ENCODE measurements around the gene TRMU.

The TRMU gene

GRCh38 chr22:46388647-46389046 is 53.1 kb downstream of the TRMU start:
- POLR2A ChIA-PET (ENCODE audit: low non-redundant PET), result no interaction called here
- CTCF ChIA-PET, result no interaction called here
- no peak for DNase-seq (ENCODE audit: low spot score)
- TF ChIP-seq CTCF (conservative IDR thresholded peaks at IDR 0.05; ENCODE audit: low read depth), result no peak
- no peak overlapping the region for H3K27ac ChIP-seq

- no peak overlapping the region for H3K27ac ChIP-seq
- ChIA-PET CTCF (no interaction called here), POLR2A (ENCODE audit: low non-redundant PET) (no interaction called here)
- no peak for TF ChIP-seq CTCF (conservative IDR thresholded peaks at IDR 0.05; ENCODE audit: low read depth)
- DNase-seq (ENCODE audit: low spot score), result no peak
Measured at GRCh38 chr22:46389081-46389480, 53.6 kb downstream of the TRMU start.

GRCh38 chr22:46390105-46390651 is 54.7 kb downstream of the TRMU start:
- no peak for TF ChIP-seq CTCF (conservative IDR thresholded peaks at IDR 0.05; ENCODE audit: low read depth)
- CTCF ChIA-PET, result interaction anchor here (0.7 kb wide), 1 partner anchor 389 kb away, joined by 3 read pairs; no protein-coding TSS in a partner anchor
- DNase-seq (ENCODE audit: low spot score), result no peak
- POLR2A ChIA-PET (ENCODE audit: low non-redundant PET), result no interaction called here
- peak overlapping the region; percentile 71 for H3K27ac ChIP-seq

- ChIA-PET CTCF (interaction anchor here (0.6 to 0.7 kb wide), 3 partner anchors 32 to 390 kb away, joined by 3 read pairs; no protein-coding TSS in a partner anchor), POLR2A (ENCODE audit: low non-redundant PET) (no interaction called here)
Measured at GRCh38 chr22:46390652-46391301, 55.3 kb downstream of the TRMU start.

GRCh38 chr22:46391486-46392136 is 56.1 kb downstream of the TRMU start:
- ChIA-PET POLR2A (ENCODE audit: low non-redundant PET) (no interaction called here), CTCF (interaction anchor here (0.6 to 0.7 kb wide), 2 partner anchors 33 to 44 kb away, joined by 3 read pairs; no protein-coding TSS in a partner anchor)
- H3K27ac ChIP-seq, result peak overlapping the region; percentile 71
- no peak for DNase-seq (ENCODE audit: low spot score)
- TF ChIP-seq CTCF (conservative IDR thresholded peaks at IDR 0.05; ENCODE audit: low read depth), result no peak

More at GRCh38 chr22:46390652-46391301, 55.3 kb downstream of the TRMU start:
- peak; percentile 53; the same call in 1 of the 2 replicates for TF ChIP-seq CTCF (conservative IDR thresholded peaks at IDR 0.05; ENCODE audit: low read depth)
- DNase-seq (ENCODE audit: low spot score), result peak; percentile 25
- H3K27ac ChIP-seq, result peak overlapping the region; percentile 71

- ChIA-PET CTCF (no interaction called here), POLR2A (ENCODE audit: low non-redundant PET) (no interaction called here)
- DNase-seq (ENCODE audit: low spot score), result no peak
- peak overlapping the region; percentile 71 for H3K27ac ChIP-seq
- TF ChIP-seq CTCF (conservative IDR thresholded peaks at IDR 0.05; ENCODE audit: low read depth), result no peak
Measured at GRCh38 chr22:46392137-46392844, 56.8 kb downstream of the TRMU start.

Measured in RWPE1 (cell line).